ENCODE data around the gene APBA2.

Gene APBA2

DNA sequence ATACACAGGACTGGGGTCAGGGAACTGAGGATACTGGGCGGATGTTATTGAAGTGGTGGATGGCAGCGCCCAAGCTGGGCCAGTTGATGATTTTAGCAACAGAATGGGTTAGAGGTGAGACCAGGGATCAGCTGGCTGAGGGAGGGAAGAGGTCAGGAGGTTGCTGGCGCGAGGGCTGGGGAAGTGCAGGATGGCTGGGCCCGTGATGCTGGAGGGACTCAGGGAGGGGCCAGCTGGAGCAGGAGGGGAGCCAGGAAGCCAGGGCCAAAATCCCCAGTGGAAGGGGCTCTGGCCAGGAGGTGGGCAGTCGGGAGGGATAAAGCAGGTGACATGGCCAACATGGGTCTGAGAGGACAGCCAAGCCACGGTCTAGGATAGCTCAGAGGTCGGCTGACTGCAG, 205.9 kb downstream of the APBA2 start:
- no peak overlapping the region for H2AFZ ChIP-seq (ENCODE audit: low read depth, low read length)
- H3K4me2 ChIP-seq (ENCODE audit: low read length): no peak overlapping the region
- no peaks in the 10 kb centered on the region for H3K36me3 ChIP-seq (replicated peaks; ENCODE audit: low read depth, low read length)
- no peaks in the 10 kb centered on the region for H3K79me2 ChIP-seq (ENCODE audit: low read length)
- TF ChIP-seq, protein P1, sequence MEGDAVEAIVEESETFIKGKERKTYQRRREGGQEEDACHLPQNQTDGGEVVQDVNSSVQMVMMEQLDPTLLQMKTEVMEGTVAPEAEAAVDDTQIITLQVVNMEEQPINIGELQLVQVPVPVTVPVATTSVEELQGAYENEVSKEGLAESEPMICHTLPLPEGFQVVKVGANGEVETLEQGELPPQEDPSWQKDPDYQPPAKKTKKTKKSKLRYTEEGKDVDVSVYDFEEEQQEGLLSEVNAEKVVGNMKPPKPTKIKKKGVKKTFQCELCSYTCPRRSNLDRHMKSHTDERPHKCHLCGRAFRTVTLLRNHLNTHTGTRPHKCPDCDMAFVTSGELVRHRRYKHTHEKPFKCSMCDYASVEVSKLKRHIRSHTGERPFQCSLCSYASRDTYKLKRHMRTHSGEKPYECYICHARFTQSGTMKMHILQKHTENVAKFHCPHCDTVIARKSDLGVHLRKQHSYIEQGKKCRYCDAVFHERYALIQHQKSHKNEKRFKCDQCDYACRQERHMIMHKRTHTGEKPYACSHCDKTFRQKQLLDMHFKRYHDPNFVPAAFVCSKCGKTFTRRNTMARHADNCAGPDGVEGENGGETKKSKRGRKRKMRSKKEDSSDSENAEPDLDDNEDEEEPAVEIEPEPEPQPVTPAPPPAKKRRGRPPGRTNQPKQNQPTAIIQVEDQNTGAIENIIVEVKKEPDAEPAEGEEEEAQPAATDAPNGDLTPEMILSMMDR (IDR thresholded peaks at IDR 0.05; ENCODE audit: low read depth, low read length): no peak
- no peak for TF ChIP-seq EZH2phosphoT487 (IDR thresholded peaks at IDR 0.05; ENCODE audit: low read depth)
- no peak overlapping the region for H3K9ac ChIP-seq (ENCODE audit: low read length)
- peaks cover 18% of the 10 kb centered on the region for H3K4me1 ChIP-seq (ENCODE audit: low read length)
- H3K4me3 ChIP-seq (ENCODE audit: low read length): no peak overlapping the region
- H3K27me3 ChIP-seq (ENCODE audit: low read depth, low read length): no peaks in the 10 kb centered on the region
- H3K9me3 ChIP-seq (ENCODE audit: insufficient read depth, low read length): no peaks in the 10 kb centered on the region
- no peak overlapping the region for H3K27ac ChIP-seq (ENCODE audit: low read length)
- H4K20me1 ChIP-seq (ENCODE audit: insufficient read depth, low read length): no peaks in the 10 kb centered on the region

DNA sequence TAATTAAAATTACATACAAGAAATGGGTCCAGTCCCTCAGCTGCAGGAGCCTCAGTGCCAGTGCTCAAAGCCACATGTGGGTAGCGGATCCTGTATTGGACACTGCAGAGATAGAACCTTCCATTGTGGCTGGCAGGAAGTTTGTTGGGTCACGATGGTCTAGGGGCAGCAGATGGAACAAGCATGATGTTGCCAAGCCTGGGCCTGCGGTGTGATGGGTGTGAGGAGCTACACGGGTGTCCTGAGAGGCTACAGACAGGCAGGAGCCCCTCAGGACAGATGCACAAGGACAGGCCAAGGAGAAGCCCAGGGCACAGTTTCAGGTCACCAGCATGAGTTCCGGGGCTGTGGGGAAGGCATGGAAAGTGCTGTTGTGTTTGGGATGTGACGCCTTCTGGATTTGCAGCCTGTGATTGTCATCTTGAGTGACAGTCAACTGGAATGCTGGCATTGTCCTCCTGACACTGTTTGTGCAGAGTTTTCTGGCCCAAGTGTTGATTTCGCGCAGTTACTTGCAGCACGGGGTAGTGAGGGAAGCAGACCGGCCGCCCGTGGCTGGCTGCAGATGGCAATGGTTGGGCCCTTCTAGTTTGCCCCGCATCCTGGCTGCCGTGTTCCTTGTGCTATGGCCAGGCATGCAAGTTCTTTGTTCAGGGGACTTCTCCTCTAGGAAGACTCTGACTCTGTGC, 206.7 kb downstream of the APBA2 start:
- no peaks in the 10 kb centered on the region for H3K79me2 ChIP-seq (ENCODE audit: low read length)

DNA sequence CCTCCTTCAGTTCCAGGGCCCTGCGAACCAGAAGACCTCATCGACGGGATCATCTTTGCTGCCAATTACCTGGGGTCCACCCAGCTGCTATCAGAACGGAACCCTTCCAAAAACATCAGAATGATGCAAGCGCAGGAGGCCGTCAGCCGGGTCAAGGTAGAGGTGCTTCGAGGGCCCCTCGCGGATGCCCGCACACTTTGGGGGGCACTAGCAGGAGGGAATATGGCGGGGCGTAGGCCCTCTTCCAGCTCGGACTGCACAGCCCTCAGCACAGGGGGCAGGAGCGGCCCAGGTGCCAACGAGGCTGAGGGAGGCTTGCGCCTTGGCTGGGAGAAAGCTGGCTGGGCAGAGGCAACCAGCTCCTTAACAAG, 207.3 kb downstream of the APBA2 start:
- Histone ChIP-seq H3K9ac (ENCODE audit: low read length) (no peak overlapping the region), H2AFZ (ENCODE audit: low read depth, low read length) (no peak overlapping the region), H3K9me3 (ENCODE audit: insufficient read depth, low read length) (no peaks in the 10 kb centered on the region), H3K36me3 (replicated peaks; ENCODE audit: low read depth, low read length) (no peaks in the 10 kb centered on the region), H3K4me2 (ENCODE audit: low read length) (no peak overlapping the region), H3K27me3 (ENCODE audit: low read depth, low read length) (no peaks in the 10 kb centered on the region), H3K4me1 (ENCODE audit: low read length) (peaks cover 18% of the 10 kb centered on the region), H3K4me3 (ENCODE audit: low read length) (no peak overlapping the region), H3K27ac (ENCODE audit: low read length) (no peak overlapping the region), H4K20me1 (ENCODE audit: insufficient read depth, low read length) (no peaks in the 10 kb centered on the region), H3K79me2 (ENCODE audit: low read length) (no peaks in the 10 kb centered on the region)
- TF ChIP-seq EZH2phosphoT487 (IDR thresholded peaks at IDR 0.05; ENCODE audit: low read depth): no peak
- TF ChIP-seq, protein P1 (IDR thresholded peaks at IDR 0.05; ENCODE audit: low read depth, low read length): no peak

More for the DNA sequence above, 206.7 kb downstream of the APBA2 start:
- Histone ChIP-seq H3K4me1 (ENCODE audit: low read length) (peaks cover 18% of the 10 kb centered on the region), H3K9ac (ENCODE audit: low read length) (no peak overlapping the region), H2AFZ (ENCODE audit: low read depth, low read length) (no peak overlapping the region), H3K27me3 (ENCODE audit: low read depth, low read length) (no peaks in the 10 kb centered on the region), H3K9me3 (ENCODE audit: insufficient read depth, low read length) (no peaks in the 10 kb centered on the region), H3K4me3 (ENCODE audit: low read length) (no peak overlapping the region), H3K4me2 (ENCODE audit: low read length) (no peak overlapping the region), H3K27ac (ENCODE audit: low read length) (no peak overlapping the region), H4K20me1 (ENCODE audit: insufficient read depth, low read length) (no peaks in the 10 kb centered on the region), H3K36me3 (replicated peaks; ENCODE audit: low read depth, low read length) (no peaks in the 10 kb centered on the region)
- TF ChIP-seq, protein P1 (IDR thresholded peaks at IDR 0.05; ENCODE audit: low read depth, low read length): no peak
- TF ChIP-seq EZH2phosphoT487 (IDR thresholded peaks at IDR 0.05; ENCODE audit: low read depth): no peak

DNA sequence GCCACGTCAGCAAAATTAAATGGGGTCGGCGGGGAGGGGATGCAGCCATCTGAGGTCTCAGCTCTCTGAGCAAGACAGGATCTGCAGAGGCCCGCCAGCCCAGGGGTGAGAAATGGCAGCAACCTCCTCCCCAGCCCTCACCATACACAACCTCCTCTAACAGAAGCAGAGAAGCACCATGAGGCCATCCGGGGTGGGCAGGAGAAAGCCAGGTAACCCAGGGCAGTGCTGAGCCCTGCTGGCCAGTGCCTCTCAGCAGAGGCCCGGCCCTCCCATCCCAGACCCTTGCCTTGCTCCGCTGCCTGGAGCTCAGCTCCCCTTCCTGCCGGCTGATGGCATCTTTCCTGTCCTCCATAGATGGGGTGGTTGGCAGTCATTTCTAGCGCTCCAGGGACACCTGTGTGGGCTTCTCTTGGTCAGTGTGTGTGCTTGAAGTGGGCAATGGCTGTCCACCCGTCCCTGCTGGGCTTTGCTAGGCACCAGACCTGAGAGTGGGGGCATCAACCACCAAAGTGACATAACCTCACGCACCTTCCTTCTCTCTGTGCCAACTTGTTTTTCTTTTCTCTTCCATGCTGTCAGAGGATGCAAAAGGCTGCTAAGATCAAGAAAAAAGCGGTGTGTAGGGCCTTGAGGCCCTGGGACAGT, 208.0 kb downstream of the APBA2 start:
- Histone ChIP-seq H3K79me2 (ENCODE audit: low read length) (no peaks in the 10 kb centered on the region), H3K9ac (ENCODE audit: low read length) (no peak overlapping the region), H3K9me3 (ENCODE audit: insufficient read depth, low read length) (no peaks in the 10 kb centered on the region), H3K36me3 (replicated peaks; ENCODE audit: low read depth, low read length) (no peaks in the 10 kb centered on the region), H3K27me3 (ENCODE audit: low read depth, low read length) (no peaks in the 10 kb centered on the region), H3K4me1 (ENCODE audit: low read length) (peaks cover 18% of the 10 kb centered on the region), H3K27ac (ENCODE audit: low read length) (no peak overlapping the region), H2AFZ (ENCODE audit: low read depth, low read length) (no peak overlapping the region), H3K4me3 (ENCODE audit: low read length) (no peak overlapping the region), H4K20me1 (ENCODE audit: insufficient read depth, low read length) (no peaks in the 10 kb centered on the region), H3K4me2 (ENCODE audit: low read length) (no peak overlapping the region)
- TF ChIP-seq, protein P1 (IDR thresholded peaks at IDR 0.05; ENCODE audit: low read depth, low read length): no peak
- no peak for TF ChIP-seq EZH2phosphoT487 (IDR thresholded peaks at IDR 0.05; ENCODE audit: low read depth)
